ENCODE data around the gene GFI1.

DNA sequence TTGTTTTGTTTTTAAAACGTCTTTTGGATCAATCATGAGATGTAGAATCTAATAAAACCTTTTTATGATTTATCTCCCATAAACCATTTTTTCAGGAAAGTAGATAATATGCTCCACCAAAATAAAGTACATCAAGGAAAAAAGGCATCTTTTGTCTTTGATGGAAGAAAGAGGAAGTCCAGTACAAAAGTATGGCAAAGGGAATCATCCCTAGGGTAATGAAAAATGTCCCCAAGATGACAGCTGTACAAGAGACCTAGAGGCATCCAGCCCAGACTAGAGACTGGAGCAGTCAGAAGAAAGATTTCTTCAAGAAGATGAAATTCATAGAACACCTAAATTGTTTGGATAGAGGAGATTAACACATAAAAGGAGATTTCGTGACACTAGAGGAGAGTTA is 32.3 kb upstream of the GFI1 start:
- TF ChIP-seq POLR2A (IDR thresholded peaks at IDR 0.05; ENCODE audit: low read depth, low read length) (no peak), POLR2AphosphoS5 (IDR thresholded peaks at IDR 0.05; ENCODE audit: low read depth, low read length) (no peak), TAF1 (IDR thresholded peaks at IDR 0.05; ENCODE audit: borderline replicate concordance, low read depth, low read length) (no peak)

All from GM12892 (cell line).